Measurements from ENCODE around the gene BICC1. TPM values are rescaled to one million over a fixed set of nuclear protein-coding genes. Genes with fewer than 3 reads are reported as not detected.

The BICC1 gene
- total RNA-seq, 1 experiment from 2014 or later, result 70.2 TPM

DNA sequence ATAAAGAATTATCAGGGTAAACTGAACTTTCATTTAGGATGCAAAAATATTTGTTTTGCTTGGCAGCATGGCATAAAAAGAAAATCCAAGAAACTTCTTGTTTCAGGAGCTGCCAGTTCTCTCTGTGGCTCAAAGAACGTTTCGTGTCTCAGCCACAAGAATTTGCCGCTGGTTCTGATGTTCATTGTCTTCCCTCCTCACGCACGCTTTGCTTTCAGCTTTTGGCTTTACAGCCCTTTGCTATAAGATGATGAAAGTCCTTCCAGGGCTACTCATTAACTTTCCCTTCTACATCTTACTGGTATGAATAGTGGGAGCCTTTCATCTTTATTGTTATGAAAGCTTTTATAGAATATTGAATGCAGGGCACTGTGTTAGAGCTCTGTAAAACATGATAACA, 124.7 kb downstream of the BICC1 start:
- Mint-ChIP-seq H3K9me3 (ENCODE audit: low read depth, unreplicated experiment) (no peaks in the 10 kb centered on the region), H3K36me3 (ENCODE audit: insufficient read depth, unreplicated experiment) (peaks cover 10% of the 10 kb centered on the region), H3K27ac (ENCODE audit: unreplicated experiment) (peak overlapping the region; percentile 55), H3K4me3 (ENCODE audit: low read depth, unreplicated experiment) (peak overlapping the region; percentile 23), H3K4me1 (ENCODE audit: low read depth, unreplicated experiment) (peaks cover 64% of the 10 kb centered on the region), H3K27me3 (ENCODE audit: unreplicated experiment) (no peaks in the 10 kb centered on the region)
- no TSS peak for BruUV-seq (replicated peaks)
- TF ChIP-seq, protein P1, sequence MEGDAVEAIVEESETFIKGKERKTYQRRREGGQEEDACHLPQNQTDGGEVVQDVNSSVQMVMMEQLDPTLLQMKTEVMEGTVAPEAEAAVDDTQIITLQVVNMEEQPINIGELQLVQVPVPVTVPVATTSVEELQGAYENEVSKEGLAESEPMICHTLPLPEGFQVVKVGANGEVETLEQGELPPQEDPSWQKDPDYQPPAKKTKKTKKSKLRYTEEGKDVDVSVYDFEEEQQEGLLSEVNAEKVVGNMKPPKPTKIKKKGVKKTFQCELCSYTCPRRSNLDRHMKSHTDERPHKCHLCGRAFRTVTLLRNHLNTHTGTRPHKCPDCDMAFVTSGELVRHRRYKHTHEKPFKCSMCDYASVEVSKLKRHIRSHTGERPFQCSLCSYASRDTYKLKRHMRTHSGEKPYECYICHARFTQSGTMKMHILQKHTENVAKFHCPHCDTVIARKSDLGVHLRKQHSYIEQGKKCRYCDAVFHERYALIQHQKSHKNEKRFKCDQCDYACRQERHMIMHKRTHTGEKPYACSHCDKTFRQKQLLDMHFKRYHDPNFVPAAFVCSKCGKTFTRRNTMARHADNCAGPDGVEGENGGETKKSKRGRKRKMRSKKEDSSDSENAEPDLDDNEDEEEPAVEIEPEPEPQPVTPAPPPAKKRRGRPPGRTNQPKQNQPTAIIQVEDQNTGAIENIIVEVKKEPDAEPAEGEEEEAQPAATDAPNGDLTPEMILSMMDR (IDR thresholded peaks at IDR 0.05; ENCODE audit: unreplicated experiment), result no peak
- intact Hi-C loops (cut with micrococcal nuclease; ENCODE audit: unreplicated experiment), result no loop called here
- DNase-seq, result peak; percentile 59
- CTCF ChIA-PET, result interaction anchor here (0.7 to 2.0 kb wide), 3 partner anchors 11 to 222 kb away, joined by 3 to 10 read pairs (median 6); no protein-coding TSS in a partner anchor

DNA sequence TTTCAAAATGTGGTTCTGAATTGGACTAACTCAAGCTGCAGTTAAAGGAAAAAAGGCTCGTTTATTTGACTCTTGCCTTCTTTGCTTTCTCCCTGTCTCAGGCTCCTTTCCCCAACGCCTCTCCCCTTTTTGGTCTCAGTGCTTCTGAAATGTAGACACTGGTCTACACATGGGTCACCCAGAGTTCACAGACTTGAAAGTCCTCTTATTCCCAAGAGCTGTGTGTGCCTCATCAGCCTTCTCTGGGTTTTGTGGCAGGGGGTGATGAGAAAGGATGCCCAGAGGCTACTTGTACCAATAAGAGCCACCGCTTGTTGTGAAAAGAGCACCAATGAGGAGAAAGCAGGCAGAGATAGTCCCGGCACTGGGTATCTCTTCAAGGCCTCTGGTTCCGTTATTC, 125.7 kb downstream of the BICC1 start:
- Mint-ChIP-seq H3K36me3 (ENCODE audit: insufficient read depth, unreplicated experiment) (peaks cover 10% of the 10 kb centered on the region), H3K4me1 (ENCODE audit: low read depth, unreplicated experiment) (peaks cover 67% of the 10 kb centered on the region), H3K4me3 (ENCODE audit: low read depth, unreplicated experiment) (no peak overlapping the region), H3K9me3 (ENCODE audit: low read depth, unreplicated experiment) (no peaks in the 10 kb centered on the region), H3K27me3 (ENCODE audit: unreplicated experiment) (no peaks in the 10 kb centered on the region), H3K27ac (ENCODE audit: unreplicated experiment) (no peak overlapping the region)
- CTCF ChIA-PET, result interaction anchor here (2.0 kb wide), 1 partner anchor 107 kb away, joined by 10 read pairs; no protein-coding TSS in a partner anchor
- BruUV-seq (replicated peaks), result no TSS peak
- intact Hi-C loops (cut with micrococcal nuclease; ENCODE audit: unreplicated experiment), result no loop called here
- DNase-seq, result no peak
- TF ChIP-seq, protein P1 (IDR thresholded peaks at IDR 0.05; ENCODE audit: unreplicated experiment), result no peak

DNA sequence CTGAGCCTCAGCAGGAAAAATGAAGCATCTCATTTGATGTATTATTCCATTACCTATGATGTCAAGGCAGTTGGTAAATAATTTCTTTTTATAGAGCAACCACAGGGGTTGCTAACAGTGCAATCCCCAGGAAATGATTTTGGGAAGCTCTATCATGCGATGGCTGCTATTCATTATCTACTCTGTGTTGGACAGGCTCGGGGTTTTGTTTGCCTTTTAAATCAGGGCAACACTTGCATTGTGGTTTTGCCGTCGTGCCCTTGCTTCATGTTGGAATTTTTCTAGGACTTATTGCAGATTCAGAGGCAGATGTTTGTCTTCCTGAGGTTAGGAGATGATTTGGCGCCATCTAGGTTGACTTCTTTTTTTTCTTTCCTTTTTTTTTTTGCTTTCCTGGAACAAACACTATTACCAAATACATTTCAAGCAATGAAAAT, 128.4 kb downstream of the BICC1 start:
- no TSS peak for BruUV-seq (replicated peaks)
- H3K36me3 Mint-ChIP-seq (ENCODE audit: insufficient read depth, unreplicated experiment), result peaks cover 10% of the 10 kb centered on the region
- peak; percentile 46 for DNase-seq
- peak overlapping the region; percentile 29 for H3K4me3 Mint-ChIP-seq (ENCODE audit: low read depth, unreplicated experiment)
- H3K4me1 Mint-ChIP-seq (ENCODE audit: low read depth, unreplicated experiment), result peaks cover 78% of the 10 kb centered on the region
- no peaks in the 10 kb centered on the region for H3K9me3 Mint-ChIP-seq (ENCODE audit: low read depth, unreplicated experiment)
- intact Hi-C loops (cut with micrococcal nuclease; ENCODE audit: unreplicated experiment), result loop anchor here (1.0 to 5.0 kb wide), 4 partner anchors 110 to 226 kb away; no protein-coding TSS in a partner anchor
- CTCF ChIA-PET, result interaction anchor here (0.5 to 2.5 kb wide), 12 partner anchors 9 to 227 kb away, joined by 3 to 19 read pairs (median 4); no protein-coding TSS in a partner anchor
- TF ChIP-seq, protein P1 (IDR thresholded peaks at IDR 0.05; ENCODE audit: unreplicated experiment), result no peak
- peak overlapping the region; percentile 43 for H3K27ac Mint-ChIP-seq (ENCODE audit: unreplicated experiment)
- H3K27me3 Mint-ChIP-seq (ENCODE audit: unreplicated experiment), result no peaks in the 10 kb centered on the region

DNA sequence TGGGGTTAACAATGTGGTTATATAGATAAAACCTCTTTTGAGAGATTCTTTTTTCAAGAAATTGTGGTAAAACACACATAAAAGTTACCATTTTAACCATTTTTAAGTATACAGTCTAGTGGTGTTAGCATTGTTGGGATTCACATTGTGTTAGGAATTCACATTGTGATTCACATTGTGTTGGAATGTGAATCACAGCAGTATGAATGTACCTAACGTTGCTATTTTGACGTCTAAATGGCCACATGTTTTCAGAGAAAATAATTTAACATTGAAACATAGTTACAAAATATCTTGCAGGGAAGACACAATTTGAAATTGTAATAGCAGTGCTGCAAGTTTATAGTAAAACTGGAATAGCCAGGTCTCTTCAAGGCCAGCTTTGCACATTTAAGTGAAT, 129.0 kb downstream of the BICC1 start:
- Mint-ChIP-seq H3K27ac (ENCODE audit: unreplicated experiment) (peak overlapping the region; percentile 43), H3K4me1 (ENCODE audit: low read depth, unreplicated experiment) (peaks cover 79% of the 10 kb centered on the region), H3K27me3 (ENCODE audit: unreplicated experiment) (no peaks in the 10 kb centered on the region), H3K36me3 (ENCODE audit: insufficient read depth, unreplicated experiment) (peaks cover 10% of the 10 kb centered on the region), H3K9me3 (ENCODE audit: low read depth, unreplicated experiment) (no peaks in the 10 kb centered on the region), H3K4me3 (ENCODE audit: low read depth, unreplicated experiment) (peak overlapping the region; percentile 29)
- TF ChIP-seq, protein P1 (IDR thresholded peaks at IDR 0.05; ENCODE audit: unreplicated experiment), result no peak
- no TSS peak for BruUV-seq (replicated peaks)
- intact Hi-C loops (cut with micrococcal nuclease; ENCODE audit: unreplicated experiment), result loop anchor here (1.0 to 5.0 kb wide), 4 partner anchors 110 to 227 kb away; no protein-coding TSS in a partner anchor
- DNase-seq, result no peak
- CTCF ChIA-PET, result interaction anchor here (0.5 to 2.5 kb wide), 11 partner anchors 9 to 227 kb away, joined by 3 to 19 read pairs (median 3); no protein-coding TSS in a partner anchor
